NCI-H1417 treated with DMSO at 0.1 percent for 48 hours (cell line): ENCODE results near the gene EEF1A2.

ENCODE experiments used
- DNase-seq: peaks from one replicate; lab custom pipeline; 2025; lab: John Stamatoyannopoulos, UW

EEF1A2 gene

DNA sequence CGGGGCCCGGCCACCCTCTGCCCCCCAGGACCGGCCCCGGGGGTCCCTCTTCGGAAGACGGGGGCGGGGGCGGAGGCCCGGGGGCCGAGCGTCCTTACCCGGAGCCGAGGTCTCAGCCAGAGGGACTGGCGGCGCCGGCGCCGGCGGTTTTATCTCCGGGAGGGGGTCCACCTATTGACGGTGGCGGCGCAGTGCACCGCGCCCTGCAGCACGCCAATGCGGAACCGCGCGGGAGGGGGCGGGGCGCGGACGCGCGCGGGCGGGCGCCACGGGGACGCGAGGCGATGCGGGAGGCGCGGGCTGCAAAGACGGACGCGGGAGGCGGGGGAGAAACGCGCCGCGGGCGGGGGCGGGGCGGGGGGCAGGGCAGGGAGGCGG lies at the start of gene EEF1A2:
EEF1A2 (minus strand) TSS at position 124 of the 378 bp plus-strand sequence. CDS start 1,320 bp downstream, outside the sequence.
- DNase-seq, result no peak

- DNase-seq, result no peak
Measured at GRCh38 chr20:63548542-63548941, 49.7 kb upstream of the EEF1A2 start.

DNA sequence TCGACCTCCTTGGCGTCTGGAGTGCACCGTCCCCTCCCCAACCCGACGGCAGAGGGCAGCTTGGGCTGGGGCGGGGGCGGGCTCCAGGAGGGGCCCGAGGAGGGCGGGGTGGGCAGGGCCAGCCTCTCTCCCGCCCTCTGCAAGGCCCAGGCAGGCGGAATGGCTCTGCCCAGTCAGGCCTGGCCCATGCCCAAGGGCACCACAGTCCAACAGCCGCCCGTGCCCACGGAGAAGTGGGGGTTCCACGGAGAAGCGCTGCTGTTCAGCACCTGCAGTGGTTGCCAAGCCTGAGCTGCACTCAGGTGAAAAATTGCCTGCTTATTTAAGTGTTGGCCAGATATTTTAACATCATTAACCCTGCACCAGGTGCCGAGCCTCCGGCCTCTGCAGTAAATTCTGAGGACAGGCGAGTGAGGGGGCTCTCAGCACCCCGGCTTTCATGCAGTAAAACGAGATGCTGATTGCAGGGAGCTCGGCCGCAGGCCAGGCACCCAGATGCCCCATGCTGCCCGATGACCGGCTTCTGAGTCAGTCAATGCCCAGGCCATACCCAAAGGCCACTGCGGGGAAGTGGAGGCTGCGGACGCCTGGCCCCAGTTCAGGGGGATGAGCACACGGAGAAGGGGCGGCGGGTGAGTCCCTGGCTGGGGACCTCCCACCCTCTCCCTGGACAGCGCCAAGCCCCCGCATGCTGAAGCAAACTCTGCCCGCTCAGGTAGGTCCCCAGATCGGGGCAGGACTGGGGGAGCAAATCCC lies 49.0 kb upstream of the EEF1A2 start, which contains the start of gene SRMS:
SRMS (minus strand) TSS at position 25 of the 756 bp plus-strand sequence. CDS start 286 bp downstream, outside the sequence.
- no peak for DNase-seq

- DNase-seq, result no peak
Measured at GRCh38 chr20:63546956-63547724, 48.3 kb upstream of the EEF1A2 start.

GRCh38 chr20:63546256-63546955 lies 47.5 kb upstream of the EEF1A2 start:
- no peak for DNase-seq

DNA sequence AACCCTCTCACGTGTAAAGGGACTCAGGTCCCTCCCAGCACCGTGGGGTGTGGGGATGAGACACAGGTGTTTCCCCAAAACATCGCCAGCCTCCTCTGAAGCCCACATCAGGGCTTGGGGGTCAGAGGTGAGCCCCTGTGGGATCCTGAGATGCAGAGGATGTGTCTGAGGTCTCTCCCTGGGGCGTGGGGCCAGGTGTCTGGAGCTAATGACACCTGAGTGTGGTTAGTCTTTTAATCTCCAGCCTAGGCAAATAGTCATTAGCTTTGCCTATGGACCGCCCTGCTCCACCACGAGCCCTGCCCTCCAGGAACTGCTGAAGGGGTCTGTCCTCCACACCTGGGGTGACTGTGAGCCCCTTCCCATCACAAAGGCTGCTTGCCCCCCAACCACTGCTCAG lies 46.9 kb upstream of the EEF1A2 start:
- no peak for DNase-seq

DNA sequence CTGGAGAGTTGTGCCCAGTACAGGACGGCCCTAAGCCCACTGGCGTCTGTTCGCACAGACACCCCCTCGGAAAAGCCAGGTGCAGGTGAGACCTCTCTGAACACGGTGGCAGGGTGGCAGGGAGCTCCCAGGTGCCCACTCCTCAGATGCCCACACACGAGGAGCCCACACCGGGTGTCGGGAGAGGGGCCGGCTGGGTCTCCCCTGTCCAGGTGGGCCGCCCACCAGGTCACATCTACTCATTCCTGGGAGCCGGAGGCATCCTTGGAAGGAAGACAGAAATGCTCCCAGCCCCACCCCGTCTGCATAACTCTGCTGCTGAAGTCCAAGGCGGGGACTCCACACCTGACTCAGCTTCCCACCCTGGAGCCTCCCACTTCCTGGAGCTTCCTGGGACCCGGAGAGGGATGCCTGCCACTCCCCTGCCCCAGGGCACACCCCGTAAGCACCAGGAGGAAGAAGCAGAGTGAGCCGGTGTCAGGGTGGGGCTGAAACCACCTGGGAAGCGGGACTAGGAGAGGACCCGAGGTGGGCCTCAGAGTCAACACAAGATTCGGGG lies 46.2 kb upstream of the EEF1A2 start:
- no peak for DNase-seq

DNA sequence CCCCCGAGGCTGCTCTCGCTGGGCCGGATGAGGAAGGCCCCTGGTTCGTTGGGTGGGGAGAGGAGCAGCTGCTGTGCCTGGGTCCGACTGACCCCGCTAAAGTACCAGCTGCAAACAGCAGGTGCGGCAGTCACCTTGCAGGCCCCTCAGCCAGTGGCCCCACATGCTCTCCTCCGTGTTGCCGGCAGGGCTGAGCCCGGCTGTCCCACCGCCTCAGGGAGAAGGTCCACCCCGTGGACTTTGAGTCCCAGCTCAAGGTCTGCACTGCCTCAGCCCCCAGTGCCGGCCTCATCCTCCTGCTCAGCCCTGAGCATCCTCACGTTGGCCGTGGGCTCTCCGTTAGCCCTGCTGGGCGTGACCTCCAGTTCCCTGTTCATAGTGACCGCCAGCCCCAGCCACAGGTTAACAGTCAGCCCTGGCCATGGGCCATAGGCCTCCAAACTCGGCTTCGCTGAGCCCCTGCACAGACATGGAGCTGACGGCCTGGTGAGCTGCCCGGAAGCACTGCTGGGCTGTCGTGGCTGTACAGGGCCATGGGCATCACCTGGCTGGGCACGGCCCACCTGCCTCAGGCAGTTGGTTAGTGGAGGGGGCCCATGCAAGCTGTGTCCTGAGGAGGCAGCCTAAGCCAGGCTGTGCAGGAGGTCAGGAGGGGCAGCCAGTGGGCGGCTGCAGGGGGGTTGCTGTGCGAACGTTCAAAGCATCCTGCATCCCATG lies 45.5 kb upstream of the EEF1A2 start:
- no peak for DNase-seq

DNA sequence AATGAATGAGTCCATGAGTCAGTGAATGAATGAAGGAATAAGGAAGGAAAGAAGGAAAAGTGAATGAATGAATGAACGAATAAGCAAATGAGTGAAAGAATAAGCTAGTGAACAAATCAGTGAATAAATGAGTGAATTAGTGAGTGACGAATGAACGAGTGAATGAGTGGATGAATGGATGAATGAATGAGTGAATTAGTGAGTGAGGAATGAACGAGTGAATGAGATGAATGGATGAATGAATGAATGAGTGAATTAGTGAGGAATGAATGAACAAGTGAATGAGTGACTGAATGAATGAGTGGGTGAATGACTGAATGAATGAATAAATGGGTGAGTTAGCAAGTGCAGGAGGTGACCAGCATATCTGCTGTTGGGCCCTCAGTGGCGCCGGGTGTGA lies 44.9 kb upstream of the EEF1A2 start:
- DNase-seq, result no peak

DNA sequence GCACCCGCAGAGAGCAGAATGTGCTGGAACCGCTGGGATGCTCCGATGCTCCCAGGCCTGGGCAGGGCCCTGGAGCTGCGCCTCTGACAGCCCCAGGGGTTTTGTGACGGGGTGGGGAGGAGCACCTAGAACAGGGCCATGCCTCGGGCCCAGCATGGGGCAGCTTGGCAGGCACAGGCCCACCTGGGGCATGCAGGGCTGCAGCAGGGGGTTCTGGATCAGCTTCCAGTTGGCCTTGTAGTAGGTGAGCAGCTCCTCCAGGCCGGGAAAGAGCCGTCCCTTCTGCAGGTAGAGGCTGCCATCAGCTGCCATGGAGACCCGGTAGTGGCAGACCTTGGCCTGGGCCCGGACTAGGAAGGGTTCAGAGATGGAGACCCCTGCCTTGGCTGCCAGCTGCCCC lies 44.2 kb upstream of the EEF1A2 start:
- DNase-seq, result no peak

DNA sequence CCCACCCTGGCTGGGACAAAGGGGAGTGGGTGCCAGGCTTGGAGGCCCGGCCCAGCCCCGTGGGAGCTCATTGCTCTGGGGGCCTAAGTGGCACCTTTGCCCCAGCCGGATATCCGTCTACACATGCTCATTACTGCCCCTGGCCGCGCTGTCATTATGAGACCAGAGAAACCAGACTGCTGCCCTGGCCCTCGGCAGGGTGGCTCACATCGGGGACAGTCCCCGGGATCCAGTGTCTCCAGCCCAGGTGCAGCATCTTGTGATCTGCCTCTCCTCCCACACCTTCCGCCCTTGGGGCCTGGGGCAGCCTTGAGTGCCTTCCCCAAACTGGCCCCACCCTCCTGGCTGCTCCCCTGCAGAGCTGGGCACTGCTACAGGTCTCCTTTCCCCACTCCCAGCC lies 43.8 kb upstream of the EEF1A2 start:
- DNase-seq, result no peak

- DNase-seq, result no peak
Measured at GRCh38 chr20:63542031-63542559, 43.2 kb upstream of the EEF1A2 start.

DNA sequence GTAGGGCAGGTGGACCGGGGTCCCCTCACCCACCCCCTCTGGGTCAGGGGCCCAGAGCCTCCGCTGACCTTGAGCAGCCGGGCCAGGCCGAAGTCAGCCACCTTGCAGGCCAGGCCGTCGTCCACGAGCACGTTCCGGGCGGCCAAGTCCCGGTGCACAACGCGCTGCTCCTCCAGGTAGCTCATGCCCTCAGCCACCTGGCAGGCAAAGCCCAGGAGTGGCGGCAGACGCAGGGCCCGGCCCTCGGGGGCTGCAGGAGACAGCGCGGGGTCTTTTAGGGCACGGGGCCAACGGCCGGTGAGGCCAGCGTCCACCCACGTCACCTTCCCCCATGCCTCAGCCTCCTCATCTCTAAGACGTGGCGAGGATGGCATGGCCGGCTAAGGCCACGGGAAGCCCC lies 42.5 kb upstream of the EEF1A2 start:
- no peak for DNase-seq

- DNase-seq, result no peak
Measured at GRCh38 chr20:63540417-63541186, 41.7 kb upstream of the EEF1A2 start.

- DNase-seq, result no peak
Measured at GRCh38 chr20:63539441-63540370, 40.8 kb upstream of the EEF1A2 start.

DNA sequence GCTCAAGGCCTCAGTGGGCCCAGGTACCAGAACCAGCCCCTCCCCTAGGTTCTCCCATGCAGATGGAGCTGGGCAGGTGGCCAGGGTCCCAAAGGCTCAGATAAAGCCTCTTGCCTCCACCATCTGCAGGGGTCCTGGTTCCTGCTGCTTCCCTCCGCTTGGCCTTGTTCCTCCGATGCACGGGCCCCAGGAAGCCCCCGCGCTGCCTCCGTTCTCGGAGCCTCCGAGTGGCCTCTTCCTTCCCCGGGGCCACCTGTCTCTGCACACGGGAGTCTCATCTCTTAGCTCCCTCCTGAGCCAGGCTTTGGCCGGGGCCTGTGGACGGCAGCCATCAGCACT lies 40.2 kb upstream of the EEF1A2 start:
- DNase-seq, result no peak

DNA sequence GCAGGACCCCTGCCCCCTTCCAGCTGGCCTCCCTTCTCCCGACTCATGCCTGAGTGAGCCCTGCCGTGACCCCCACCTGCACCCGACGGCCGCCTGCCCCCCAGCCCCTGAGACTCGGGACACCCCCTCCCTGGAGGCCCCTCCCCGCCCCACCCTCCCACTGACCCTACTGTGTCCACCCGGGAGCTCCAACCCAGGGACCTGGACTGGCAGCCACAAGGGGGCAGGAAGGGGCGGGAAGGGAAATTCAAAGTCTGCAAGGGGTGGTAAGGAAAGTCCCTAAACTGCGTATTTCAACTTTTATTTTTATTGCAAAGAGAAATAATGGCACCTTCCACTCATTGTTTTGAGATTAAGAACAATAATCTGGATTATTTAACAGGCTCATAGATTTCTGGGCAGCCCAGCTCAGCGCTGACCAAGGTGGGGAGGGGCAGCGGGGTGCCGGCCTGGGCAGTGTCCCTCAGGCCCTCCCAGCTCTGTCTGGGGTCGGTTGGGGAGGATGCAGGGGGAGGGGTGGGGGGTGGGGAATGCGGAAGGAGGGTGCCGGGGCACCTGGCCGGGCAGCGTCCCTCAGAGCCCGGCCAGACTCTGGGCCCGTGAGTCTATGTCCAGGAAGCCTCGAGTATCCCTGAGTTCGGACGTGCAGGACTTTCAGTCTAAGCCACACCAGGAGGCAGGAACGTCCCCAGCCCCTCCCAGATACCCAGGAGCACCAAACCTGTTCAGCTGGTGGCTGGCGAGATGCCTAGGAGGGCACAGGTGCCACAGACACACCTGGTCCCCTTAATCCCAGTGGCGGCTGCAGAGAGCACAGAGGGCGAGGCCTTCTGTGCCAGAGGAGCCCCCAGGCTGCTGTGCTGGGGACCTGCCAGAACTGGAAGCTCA lies 39.6 kb upstream of the EEF1A2 start:
- DNase-seq, result peak; percentile 60

GRCh38 chr20:63537525-63538203 lies 38.8 kb upstream of the EEF1A2 start:
- DNase-seq, result peak; percentile 43
